Measurements from ENCODE around the gene PLTP.

GRCh38 chr20:45926731-45927070 lies 14.7 kb upstream of the PLTP start:
- TF ChIP-seq, protein P1, sequence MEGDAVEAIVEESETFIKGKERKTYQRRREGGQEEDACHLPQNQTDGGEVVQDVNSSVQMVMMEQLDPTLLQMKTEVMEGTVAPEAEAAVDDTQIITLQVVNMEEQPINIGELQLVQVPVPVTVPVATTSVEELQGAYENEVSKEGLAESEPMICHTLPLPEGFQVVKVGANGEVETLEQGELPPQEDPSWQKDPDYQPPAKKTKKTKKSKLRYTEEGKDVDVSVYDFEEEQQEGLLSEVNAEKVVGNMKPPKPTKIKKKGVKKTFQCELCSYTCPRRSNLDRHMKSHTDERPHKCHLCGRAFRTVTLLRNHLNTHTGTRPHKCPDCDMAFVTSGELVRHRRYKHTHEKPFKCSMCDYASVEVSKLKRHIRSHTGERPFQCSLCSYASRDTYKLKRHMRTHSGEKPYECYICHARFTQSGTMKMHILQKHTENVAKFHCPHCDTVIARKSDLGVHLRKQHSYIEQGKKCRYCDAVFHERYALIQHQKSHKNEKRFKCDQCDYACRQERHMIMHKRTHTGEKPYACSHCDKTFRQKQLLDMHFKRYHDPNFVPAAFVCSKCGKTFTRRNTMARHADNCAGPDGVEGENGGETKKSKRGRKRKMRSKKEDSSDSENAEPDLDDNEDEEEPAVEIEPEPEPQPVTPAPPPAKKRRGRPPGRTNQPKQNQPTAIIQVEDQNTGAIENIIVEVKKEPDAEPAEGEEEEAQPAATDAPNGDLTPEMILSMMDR (IDR thresholded peaks at IDR 0.05): no peak
- no peak for TF ChIP-seq POLR2A (IDR thresholded peaks at IDR 0.05)

Measured in testis (tissue), 2 donors.